Fibroblast of the aortic adventitia (primary cell): ENCODE data around the gene ANKH. TPM values are rescaled to one million over a fixed set of nuclear protein-coding genes. Genes with fewer than 3 reads are reported as not detected.

Source experiments
- DNase-seq: peaks from one replicate; pipeline ENCODE4 v3.0.0-alpha.2; 2010; ENCODE audit warnings: low read depth
- H3K4me3 ChIP-seq: 2 replicates; pipeline ENCODE4 v1.5.1; 2011; ENCODE audit warnings: low read depth, mild to moderate bottlenecking, control low read depth, low read length, moderate library complexity
- small RNA-seq: library from RNA; depleted of rRNA; stranded (forward); fragments of <200 nt; gene quantifications from one replicate; pipeline ENCODE3, GENCODE V24; 2012
- total RNA-seq: library from RNA; depleted of rRNA; stranded (reverse); fragments of >200 nt; gene quantifications from 2 replicates; pipeline ENCODE4 v1.2.3, GENCODE V29; 2012; ENCODE audit warnings: low replicate concordance
- TF ChIP-seq, protein P1 (sequence below): IDR thresholded peaks from 2 replicates; pipeline ENCODE4 v1.5.1; 2011; ENCODE audit warnings: mild to moderate bottlenecking, low read length, control low read depth, inconsistent platforms; ENCODE audit not compliant: insufficient read depth

ANKH gene
- total RNA-seq, 1 donor: 82.2 TPM

DNA sequence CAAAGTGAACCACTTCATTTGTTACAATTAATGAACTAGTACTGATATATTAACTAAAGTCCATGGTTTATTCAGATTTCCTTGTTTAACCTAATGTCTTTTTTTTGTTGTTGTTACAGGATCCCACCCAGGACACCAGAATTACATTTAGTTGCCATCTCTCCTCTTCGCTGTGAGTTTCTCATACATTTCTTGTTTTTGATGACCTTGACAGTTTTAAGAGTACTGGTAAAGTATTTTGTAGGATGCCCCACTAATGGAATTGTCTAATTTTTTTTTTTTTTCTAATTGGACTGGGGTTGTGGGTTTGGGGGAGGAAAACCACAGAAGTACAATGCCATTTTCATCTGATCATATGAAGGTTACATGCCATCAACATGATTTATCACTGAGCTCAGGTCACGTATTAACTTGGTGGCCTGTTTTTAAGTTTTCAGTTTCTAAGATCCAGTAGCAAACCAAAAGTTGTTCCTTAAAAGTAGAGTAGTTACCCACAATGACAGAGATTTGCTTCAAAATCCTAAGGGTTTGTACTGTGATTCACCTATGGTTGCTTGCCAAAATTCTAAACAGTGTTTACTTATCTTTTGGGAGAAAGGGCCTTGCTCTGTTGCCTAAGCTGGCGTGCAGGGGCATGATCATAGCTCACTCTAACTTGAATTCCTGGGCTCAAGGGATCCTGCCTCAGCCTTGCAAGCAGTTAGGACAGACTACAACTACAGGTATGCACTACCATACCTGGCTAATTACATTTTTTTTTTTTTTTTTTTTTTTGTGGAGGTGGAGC is 211.6 kb downstream of the ANKH start:
- H3K4me3 ChIP-seq: no peak overlapping the region
- TF ChIP-seq, protein P1, sequence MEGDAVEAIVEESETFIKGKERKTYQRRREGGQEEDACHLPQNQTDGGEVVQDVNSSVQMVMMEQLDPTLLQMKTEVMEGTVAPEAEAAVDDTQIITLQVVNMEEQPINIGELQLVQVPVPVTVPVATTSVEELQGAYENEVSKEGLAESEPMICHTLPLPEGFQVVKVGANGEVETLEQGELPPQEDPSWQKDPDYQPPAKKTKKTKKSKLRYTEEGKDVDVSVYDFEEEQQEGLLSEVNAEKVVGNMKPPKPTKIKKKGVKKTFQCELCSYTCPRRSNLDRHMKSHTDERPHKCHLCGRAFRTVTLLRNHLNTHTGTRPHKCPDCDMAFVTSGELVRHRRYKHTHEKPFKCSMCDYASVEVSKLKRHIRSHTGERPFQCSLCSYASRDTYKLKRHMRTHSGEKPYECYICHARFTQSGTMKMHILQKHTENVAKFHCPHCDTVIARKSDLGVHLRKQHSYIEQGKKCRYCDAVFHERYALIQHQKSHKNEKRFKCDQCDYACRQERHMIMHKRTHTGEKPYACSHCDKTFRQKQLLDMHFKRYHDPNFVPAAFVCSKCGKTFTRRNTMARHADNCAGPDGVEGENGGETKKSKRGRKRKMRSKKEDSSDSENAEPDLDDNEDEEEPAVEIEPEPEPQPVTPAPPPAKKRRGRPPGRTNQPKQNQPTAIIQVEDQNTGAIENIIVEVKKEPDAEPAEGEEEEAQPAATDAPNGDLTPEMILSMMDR: no peak
- DNase-seq: peak; percentile 86

DNA sequence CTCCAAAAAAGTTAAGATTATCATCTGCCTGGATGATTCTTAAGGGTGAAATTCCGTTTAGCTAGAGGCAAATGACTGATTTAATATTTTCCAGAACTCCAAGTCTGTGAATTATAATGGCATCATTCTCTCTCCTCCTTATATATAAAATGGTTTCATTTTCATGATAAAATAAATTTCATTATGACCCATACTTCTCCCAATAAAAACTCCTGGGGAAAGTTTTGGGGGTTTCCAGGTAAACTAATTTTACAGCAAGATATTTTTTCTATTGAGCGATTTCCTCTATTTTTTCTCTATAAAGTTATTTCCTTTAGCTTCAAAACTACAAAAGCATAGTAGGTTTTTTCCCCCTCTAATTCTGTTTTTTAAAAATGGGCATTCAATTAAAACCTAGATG is 214.7 kb downstream of the ANKH start:
- TF ChIP-seq, protein P1: no peak
- DNase-seq: no peak
- no peak overlapping the region for H3K4me3 ChIP-seq

DNA sequence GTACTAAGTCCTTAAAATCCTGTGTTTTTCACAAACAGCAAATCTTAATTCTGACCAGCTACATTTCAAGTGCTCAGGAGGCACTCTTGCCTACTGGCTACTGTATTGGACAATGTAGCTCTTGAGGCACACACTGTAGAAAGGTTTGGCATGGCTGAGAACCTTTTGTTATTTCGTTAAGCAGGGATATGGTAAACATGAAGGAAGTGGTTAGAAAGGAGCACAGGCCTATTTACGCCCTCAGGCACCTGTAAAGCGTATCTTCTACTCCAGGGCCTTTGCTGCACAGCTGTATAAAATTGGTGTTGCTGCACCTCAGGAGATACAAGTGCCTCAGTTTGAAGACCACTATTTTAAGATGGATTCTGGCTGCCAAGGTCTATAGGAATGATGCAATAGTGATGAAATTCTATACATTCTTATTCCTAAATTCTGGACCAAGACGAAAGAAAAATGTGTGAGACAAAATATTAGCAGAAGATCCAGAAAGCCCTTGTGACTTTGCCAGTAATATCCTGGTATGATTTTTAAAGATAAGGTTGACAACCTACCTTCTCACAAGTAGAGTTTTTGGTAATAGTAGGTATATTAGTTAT is 216.3 kb downstream of the ANKH start:
- TF ChIP-seq, protein P1: no peak
- H3K4me3 ChIP-seq: no peak overlapping the region
- no peak for DNase-seq

Small RNA genes lying within 50 kb of the gene (small RNA-seq; reads per million reads assigned to genes)
- gene HNRNPKP5 (not detected), gene MIR4637 (not detected)

Other genes starting within 250 kb of the ANKH start
- gene OTULIN, start 207.1 kb downstream of the ANKH start, total RNA-seq: 26.2 and 29.3 TPM in 2 replicates